PC-3 (cell line): ENCODE data around the gene BRPF1. TPM values are rescaled to one million over a fixed set of nuclear protein-coding genes. Genes with fewer than 3 reads are reported as not detected.

ENCODE experiments used
- ATAC-seq: fragments of 200-7000 bp; cut with Tn5 transposase; 2 replicates; pipeline ENCODE4 v1.9.1; 2020; ENCODE audit warnings: mild to moderate bottlenecking, moderate library complexity
- BruUV-seq: library from RNA; stranded (reverse); fragments of 400-500 nt; replicated peaks from 2 replicates; lab custom pipeline; 2021; lab: Mats Ljungman, UMichigan
- CTCF ChIA-PET: fragments of 300-600 bp; sonication (Branson Sonifier 250); formaldehyde crosslinking; loops from one replicate; lab custom pipeline; 2022; ENCODE audit warnings: antibody characterized with exemption; lab: Charles Lee
- POLR2A ChIA-PET: fragments of 300-600 bp; sonication (Branson Sonifier 250); formaldehyde crosslinking; loops from one replicate; lab custom pipeline; 2022; ENCODE audit warnings: antibody characterized with exemption; ENCODE audit not compliant: unreplicated experiment; lab: Charles Lee
- DNase-seq: peaks from one replicate; pipeline ENCODE4 v3.0.0-alpha.2; 2015
- H2AFZ ChIP-seq: fragments of 300-600 bp; sonication (generic); 2 replicates; pipeline ENCODE4 v1.6.0; 2016; ENCODE audit warnings: antibody characterized with exemption, low read length
- H3F3A ChIP-seq: fragments of 300-600 bp; sonication (generic); one replicate; pipeline ENCODE4 v1.6.0; 2017; ENCODE audit warnings: antibody characterized with exemption, low read length, control low read depth, mild to moderate bottlenecking; ENCODE audit not compliant: unreplicated experiment
- H3K27ac ChIP-seq: fragments of 300-600 bp; sonication (generic); 2 replicates; pipeline ENCODE4 v1.5.1; 2016; ENCODE audit warnings: mild to moderate bottlenecking, low read length
- H3K27me3 ChIP-seq: fragments of 300-600 bp; sonication (generic); 2 replicates; pipeline ENCODE4 v1.6.1; 2016; ENCODE audit warnings: low read length, mixed read lengths
- H3K36me3 ChIP-seq: fragments of 300-600 bp; sonication (generic); 2 replicates; pipeline ENCODE4 v1.6.1; 2016; ENCODE audit warnings: low read depth, mixed run types, low read length, mixed read lengths
- H3K4me1 ChIP-seq: fragments of 300-600 bp; sonication (generic); 2 replicates; pipeline ENCODE4 v1.5.1; 2016; ENCODE audit warnings: low read length; ENCODE audit not compliant: insufficient read depth
- H3K4me2 ChIP-seq: fragments of 300-600 bp; sonication (generic); 2 replicates; pipeline ENCODE4 v1.6.0; 2016; ENCODE audit warnings: low read length
- H3K4me3 ChIP-seq: fragments of 300-600 bp; sonication (generic); 2 replicates; pipeline ENCODE4 v1.5.1; 2016; ENCODE audit warnings: mild to moderate bottlenecking, low read length, mixed read lengths
- H3K79me2 ChIP-seq: fragments of 300-600 bp; sonication (generic); 2 replicates; pipeline ENCODE4 v1.6.1; 2017; ENCODE audit warnings: low read length, mixed read lengths
- H3K9ac ChIP-seq: fragments of 300-600 bp; sonication (generic); 2 replicates; pipeline ENCODE4 v1.6.0; 2016; ENCODE audit warnings: mild to moderate bottlenecking, low read length
- H3K9me2 ChIP-seq: fragments of 300-600 bp; sonication (generic); replicated peaks from 2 replicates; pipeline ENCODE4 v1.6.1; 2016; ENCODE audit warnings: mixed run types, low read length, mixed read lengths
- H3K9me3 ChIP-seq: fragments of 300-600 bp; sonication (generic); 2 replicates; pipeline ENCODE4 v1.6.1; 2016; ENCODE audit warnings: low read length, mixed read lengths
- H4K20me1 ChIP-seq: fragments of 300-600 bp; sonication (generic); 2 replicates; pipeline ENCODE4 v1.6.1; 2016; ENCODE audit warnings: low read length, mixed read lengths
- EZH2 ChIP-seq: fragments of 300-600 bp; sonication (generic); IDR thresholded peaks from one replicate; pipeline ENCODE4 v1.6.1; 2017; ENCODE audit warnings: antibody characterized with exemption, mild to moderate bottlenecking, low read length; ENCODE audit not compliant: unreplicated experiment
- EZH2phosphoT487 ChIP-seq: fragments of 300-600 bp; sonication (generic); IDR thresholded peaks from 2 replicates; pipeline ENCODE4 v1.6.1; 2018; ENCODE audit warnings: mild to moderate bottlenecking, antibody characterized with exemption, low read length, borderline replicate concordance
- intact Hi-C: fragments of 100-400 bp; cut with micrococcal nuclease; formaldehyde crosslinking; loops from 2 replicates; pipeline ENCODE4 v1.9.0; 2023
- total RNA-seq: library from RNA; depleted of rRNA; stranded (reverse); fragments of >200 nt; gene quantifications from 2 replicates; pipeline ENCODE4 v1.2.3, GENCODE V29; 2014
- TF ChIP-seq, protein P1 (sequence below): fragments of 300-600 bp; sonication (generic); conservative IDR thresholded peaks from 2 replicates; pipeline ENCODE4 v1.5.1; 2017; ENCODE audit warnings: antibody characterized with exemption, low read depth, mild to moderate bottlenecking, low read length

BRPF1 gene
- total RNA-seq, 1 experiment from 2014 or later, result 27.0 TPM

GRCh38 chr3:9730657-9731205 lies 804 bp upstream of the BRPF1 start:
- ChIA-PET CTCF (interaction anchor here (0.7 to 1.3 kb wide), 3 partner anchors 13 to 665 kb away, joined by 3 to 6 read pairs (median 4); no protein-coding TSS in a partner anchor), POLR2A (interaction anchor here (0.5 to 0.8 kb wide), 2 partner anchors 18 to 261 kb away, joined by 3 to 6 read pairs; no protein-coding TSS in a partner anchor)
- no TSS peak for BruUV-seq
- Histone ChIP-seq H3K4me2 (peak overlapping the region; percentile 97), H3K79me2 (peaks cover 39% of the 10 kb centered on the region), H3K9me2 (no peaks in the 10 kb centered on the region), H3K27me3 (no peaks in the 10 kb centered on the region), H2AFZ (peak overlapping the region; percentile 97), H3F3A (no peaks in the 10 kb centered on the region), H3K27ac (0 out of 2 replicates have a peak overlapping the region, but pooled peaks have one; percentile 19), H4K20me1 (peaks cover 13% of the 10 kb centered on the region), H3K4me3 (peak overlapping the region; percentile 89), H3K9ac (0 out of 2 replicates have a peak overlapping the region, but pooled peaks have one; percentile 4), H3K36me3 (peaks cover 13% of the 10 kb centered on the region), H3K9me3 (no peaks in the 10 kb centered on the region), H3K4me1 (peaks cover 23% of the 10 kb centered on the region)
- no peak for DNase-seq
- intact Hi-C loops, result loop anchor here (1.0 to 5.0 kb wide), 4 partner anchors 14 to 768 kb away; partner anchors contain the start of genes OGG1, RAD18 and TADA3
- TF ChIP-seq EZH2phosphoT487 (no peak), EZH2 (no peak)
- TF ChIP-seq, protein P1, sequence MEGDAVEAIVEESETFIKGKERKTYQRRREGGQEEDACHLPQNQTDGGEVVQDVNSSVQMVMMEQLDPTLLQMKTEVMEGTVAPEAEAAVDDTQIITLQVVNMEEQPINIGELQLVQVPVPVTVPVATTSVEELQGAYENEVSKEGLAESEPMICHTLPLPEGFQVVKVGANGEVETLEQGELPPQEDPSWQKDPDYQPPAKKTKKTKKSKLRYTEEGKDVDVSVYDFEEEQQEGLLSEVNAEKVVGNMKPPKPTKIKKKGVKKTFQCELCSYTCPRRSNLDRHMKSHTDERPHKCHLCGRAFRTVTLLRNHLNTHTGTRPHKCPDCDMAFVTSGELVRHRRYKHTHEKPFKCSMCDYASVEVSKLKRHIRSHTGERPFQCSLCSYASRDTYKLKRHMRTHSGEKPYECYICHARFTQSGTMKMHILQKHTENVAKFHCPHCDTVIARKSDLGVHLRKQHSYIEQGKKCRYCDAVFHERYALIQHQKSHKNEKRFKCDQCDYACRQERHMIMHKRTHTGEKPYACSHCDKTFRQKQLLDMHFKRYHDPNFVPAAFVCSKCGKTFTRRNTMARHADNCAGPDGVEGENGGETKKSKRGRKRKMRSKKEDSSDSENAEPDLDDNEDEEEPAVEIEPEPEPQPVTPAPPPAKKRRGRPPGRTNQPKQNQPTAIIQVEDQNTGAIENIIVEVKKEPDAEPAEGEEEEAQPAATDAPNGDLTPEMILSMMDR, result no peak
- peak; percentile 78 for ATAC-seq

GRCh38 chr3:9732080-9732739 lies 675 bp downstream of the BRPF1 start:
- POLR2A ChIA-PET, result no interaction called here
- H3K9me2 ChIP-seq, result no peaks in the 10 kb centered on the region
- intact Hi-C loops, result loop anchor here (5.0 kb wide), 1 partner anchor 770 kb away; the partner anchor contains the start of gene RAD18
- H3K4me3 ChIP-seq, result peak overlapping the region; percentile 89
- ATAC-seq, result 0 out of 2 replicates have a peak, but pooled peaks have one; percentile 1
- CTCF ChIA-PET, result interaction anchor here (0.9 kb wide), 1 partner anchor 16 kb away, joined by 3 read pairs; no protein-coding TSS in a partner anchor
- no TSS peak for BruUV-seq
- H3K9ac ChIP-seq, result peak overlapping the region; percentile 99
- peaks cover 23% of the 10 kb centered on the region for H3K36me3 ChIP-seq
- peaks cover 13% of the 10 kb centered on the region for H4K20me1 ChIP-seq
- peak overlapping the region; percentile 97 for H2AFZ ChIP-seq
- H3K9me3 ChIP-seq, result no peaks in the 10 kb centered on the region
- H3F3A ChIP-seq, result no peaks in the 10 kb centered on the region
- H3K27ac ChIP-seq, result peak overlapping the region; percentile 92
- peaks cover 23% of the 10 kb centered on the region for H3K4me1 ChIP-seq
- DNase-seq, result no peak
- TF ChIP-seq, protein P1, result no peak
- TF ChIP-seq EZH2, result no peak
- peaks cover 45% of the 10 kb centered on the region for H3K79me2 ChIP-seq
- H3K4me2 ChIP-seq, result peak overlapping the region; percentile 97
- H3K27me3 ChIP-seq, result no peaks in the 10 kb centered on the region
